ENCODE measurements around the gene SC5D.

The SC5D gene

DNA sequence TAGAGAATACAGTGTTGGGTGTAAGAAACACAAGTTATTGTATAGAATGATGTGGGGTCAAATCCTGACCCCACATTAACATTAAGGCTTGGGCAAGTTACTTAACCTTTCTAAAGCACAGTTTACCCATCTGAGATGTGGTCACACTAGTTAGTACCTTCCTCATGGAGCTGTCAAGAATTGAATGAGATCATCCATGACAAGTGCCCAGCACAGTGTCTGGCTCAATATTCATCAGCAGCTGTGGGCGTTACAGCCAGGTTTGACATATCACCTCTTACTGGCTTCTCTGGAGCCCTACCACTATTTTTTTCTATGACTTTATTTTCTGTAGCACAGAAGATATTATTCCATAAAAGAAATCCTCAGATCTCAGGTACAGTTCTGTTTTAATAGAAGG lies 57.2 kb downstream of the SC5D start:
- H3K4me3 ChIP-seq (ENCODE audit: low read depth, low read length) = no peak overlapping the region
- TF ChIP-seq, protein P1, sequence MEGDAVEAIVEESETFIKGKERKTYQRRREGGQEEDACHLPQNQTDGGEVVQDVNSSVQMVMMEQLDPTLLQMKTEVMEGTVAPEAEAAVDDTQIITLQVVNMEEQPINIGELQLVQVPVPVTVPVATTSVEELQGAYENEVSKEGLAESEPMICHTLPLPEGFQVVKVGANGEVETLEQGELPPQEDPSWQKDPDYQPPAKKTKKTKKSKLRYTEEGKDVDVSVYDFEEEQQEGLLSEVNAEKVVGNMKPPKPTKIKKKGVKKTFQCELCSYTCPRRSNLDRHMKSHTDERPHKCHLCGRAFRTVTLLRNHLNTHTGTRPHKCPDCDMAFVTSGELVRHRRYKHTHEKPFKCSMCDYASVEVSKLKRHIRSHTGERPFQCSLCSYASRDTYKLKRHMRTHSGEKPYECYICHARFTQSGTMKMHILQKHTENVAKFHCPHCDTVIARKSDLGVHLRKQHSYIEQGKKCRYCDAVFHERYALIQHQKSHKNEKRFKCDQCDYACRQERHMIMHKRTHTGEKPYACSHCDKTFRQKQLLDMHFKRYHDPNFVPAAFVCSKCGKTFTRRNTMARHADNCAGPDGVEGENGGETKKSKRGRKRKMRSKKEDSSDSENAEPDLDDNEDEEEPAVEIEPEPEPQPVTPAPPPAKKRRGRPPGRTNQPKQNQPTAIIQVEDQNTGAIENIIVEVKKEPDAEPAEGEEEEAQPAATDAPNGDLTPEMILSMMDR (IDR thresholded peaks at IDR 0.05; ENCODE audit: low read depth, low read length, missing control alignments) = no peak
- in situ Hi-C loops (cut with HindIII; ENCODE audit: low sequenced_read_pairs) = no loop called here
- DNase-seq (ENCODE audit: low read depth) = no peak

DNA sequence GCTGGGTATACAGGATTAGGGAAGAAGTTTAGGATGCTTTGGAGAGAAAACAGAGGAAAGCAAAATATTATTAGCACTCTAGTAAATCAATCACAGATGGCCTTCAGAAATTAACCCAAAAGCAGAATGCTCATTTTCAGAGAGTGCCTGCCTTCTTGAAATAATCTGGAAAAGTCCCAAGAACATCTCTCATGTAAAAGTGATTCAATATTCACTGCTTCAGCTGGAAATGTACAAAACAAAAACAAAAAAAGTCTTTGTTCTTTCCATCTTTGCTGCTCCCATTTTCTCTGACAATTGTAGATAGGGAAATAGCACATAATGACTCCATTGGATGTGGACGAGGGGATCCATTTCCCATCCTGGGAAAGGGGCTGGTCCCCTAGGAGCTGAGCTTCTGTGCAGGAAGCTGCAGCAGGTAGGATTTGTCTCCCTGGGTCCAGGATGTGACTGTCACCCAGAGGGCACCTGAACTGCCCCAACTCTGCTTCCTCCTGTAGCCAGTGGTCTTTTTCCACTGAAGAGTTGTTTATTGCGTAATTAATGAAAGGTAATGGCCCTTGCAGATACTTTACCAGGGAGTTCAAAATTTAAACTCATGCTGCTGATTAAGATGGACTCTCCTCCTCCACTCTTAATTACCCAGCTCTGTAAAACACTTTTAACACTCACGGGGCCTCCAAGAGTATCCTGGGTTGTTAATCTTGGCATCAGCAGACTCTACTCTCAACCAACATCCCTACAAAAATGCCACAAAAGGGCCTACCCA lies 57.9 kb downstream of the SC5D start:
- no peak for DNase-seq (ENCODE audit: low read depth)
- H3K4me3 ChIP-seq (ENCODE audit: low read depth, low read length) = no peak overlapping the region
- in situ Hi-C loops (cut with HindIII; ENCODE audit: low sequenced_read_pairs) = no loop called here
- TF ChIP-seq, protein P1 (IDR thresholded peaks at IDR 0.05; ENCODE audit: low read depth, low read length, missing control alignments) = no peak

DNA sequence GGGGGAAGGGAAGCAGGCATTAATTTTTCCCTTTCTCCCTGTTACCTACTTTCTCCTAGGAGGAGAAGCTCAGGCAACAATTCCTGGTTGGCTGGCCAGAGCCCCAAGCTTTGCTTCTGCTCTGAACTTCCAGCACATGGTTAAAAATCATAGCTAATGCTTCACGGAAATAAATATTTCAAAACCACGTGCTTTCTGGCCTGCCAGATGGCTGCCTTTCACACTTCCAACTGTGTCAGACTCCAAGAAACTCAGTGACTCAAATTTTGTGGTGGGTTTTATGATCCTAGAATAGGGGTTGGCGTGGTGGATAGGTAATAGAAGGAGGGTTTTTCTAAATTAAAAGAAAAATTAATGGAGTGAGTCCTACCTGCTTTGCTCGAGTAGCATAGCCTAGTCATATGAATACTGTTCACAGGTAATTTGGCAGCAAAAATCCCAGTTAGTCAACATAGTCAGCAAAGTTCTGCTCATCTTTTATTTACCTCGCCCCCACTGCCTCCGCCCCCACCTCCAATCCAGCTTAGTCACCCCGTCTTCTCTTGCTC lies 58.6 kb downstream of the SC5D start:
- DNase-seq (ENCODE audit: low read depth) = no peak
- TF ChIP-seq, protein P1 (IDR thresholded peaks at IDR 0.05; ENCODE audit: low read depth, low read length, missing control alignments) = no peak
- no peak overlapping the region for H3K4me3 ChIP-seq (ENCODE audit: low read depth, low read length)
- in situ Hi-C loops (cut with HindIII; ENCODE audit: low sequenced_read_pairs) = no loop called here

DNA sequence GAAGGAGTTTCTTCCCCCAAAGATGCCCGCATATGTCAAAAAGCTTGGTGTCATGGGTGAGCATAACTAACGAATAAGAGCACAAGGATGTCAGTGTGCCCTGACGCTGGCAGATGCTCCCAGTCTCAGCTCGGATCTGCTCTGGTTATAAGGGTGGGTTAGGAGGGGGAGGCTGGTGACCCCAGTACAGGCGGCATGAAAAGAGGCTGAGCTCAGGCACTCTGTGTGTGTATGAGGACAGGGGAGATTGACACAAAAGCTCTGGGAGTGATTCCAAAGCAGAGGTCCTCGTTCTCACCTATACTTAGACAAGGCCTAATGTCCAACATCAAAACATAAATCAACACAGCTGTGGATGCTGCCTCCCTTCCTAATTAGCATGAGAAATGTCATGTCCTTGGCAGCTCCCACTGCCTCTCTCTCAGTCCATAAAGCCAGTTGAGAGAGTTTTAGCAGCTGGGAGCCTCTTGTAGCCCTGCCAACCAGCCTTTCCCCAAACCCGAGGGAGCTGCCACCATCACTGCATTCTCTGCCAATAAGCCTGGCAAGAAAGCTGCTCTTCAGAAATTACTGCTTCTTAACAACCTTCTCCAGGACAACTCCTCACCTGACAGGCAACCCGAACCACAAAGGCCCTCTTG lies 59.8 kb downstream of the SC5D start:
- in situ Hi-C loops (cut with HindIII; ENCODE audit: low sequenced_read_pairs) = no loop called here
- H3K4me3 ChIP-seq (ENCODE audit: low read depth, low read length) = no peak overlapping the region
- no peak for DNase-seq (ENCODE audit: low read depth)
- TF ChIP-seq, protein P1 (IDR thresholded peaks at IDR 0.05; ENCODE audit: low read depth, low read length, missing control alignments) = no peak

DNA sequence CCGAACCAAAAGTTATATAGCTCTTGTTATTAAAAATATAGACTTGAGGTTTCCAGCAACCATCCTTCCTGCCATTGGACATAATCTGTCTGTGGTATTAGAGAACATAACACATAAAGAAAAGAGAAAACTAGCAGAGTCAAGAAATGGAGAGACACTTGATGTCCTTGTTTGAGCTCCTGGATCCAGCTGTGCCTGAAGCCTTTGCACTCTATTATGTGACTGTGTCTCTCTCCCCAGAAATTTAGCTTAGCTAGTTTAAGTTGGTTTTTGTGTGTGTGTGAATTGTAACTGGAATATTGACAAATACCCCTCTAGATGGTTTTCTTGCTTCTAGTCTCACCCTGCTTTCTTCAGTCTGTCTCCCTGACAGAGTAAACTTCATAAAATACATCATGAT lies 61.6 kb downstream of the SC5D start:
- DNase-seq (ENCODE audit: low read depth) = no peak
- H3K4me3 ChIP-seq (ENCODE audit: low read depth, low read length) = no peak overlapping the region
- TF ChIP-seq, protein P1 (IDR thresholded peaks at IDR 0.05; ENCODE audit: low read depth, low read length, missing control alignments) = no peak
- in situ Hi-C loops (cut with HindIII; ENCODE audit: low sequenced_read_pairs) = no loop called here

DNA sequence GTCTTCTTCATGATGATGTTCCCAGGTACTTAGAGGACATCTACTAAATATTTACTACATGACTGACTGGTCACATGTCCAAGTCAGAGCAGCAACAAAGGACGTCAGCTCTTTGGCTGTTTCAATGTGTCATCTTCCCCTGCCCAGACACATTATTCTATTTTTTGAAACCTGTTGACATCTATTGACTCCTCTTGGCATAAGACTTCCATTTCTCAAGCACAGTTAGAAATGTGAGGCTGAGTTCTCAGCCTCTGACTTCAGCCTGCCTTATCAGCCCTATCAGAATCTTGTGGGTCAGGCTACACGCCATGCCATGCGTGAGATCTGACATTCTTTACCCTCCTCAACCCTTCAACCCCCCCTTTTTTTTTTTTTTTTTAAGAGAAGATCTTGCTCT lies 63.8 kb downstream of the SC5D start:
- TF ChIP-seq, protein P1 (IDR thresholded peaks at IDR 0.05; ENCODE audit: low read depth, low read length, missing control alignments) = no peak
- H3K4me3 ChIP-seq (ENCODE audit: low read depth, low read length) = no peak overlapping the region
- in situ Hi-C loops (cut with HindIII; ENCODE audit: low sequenced_read_pairs) = no loop called here
- no peak for DNase-seq (ENCODE audit: low read depth)

Measured in astrocyte of the cerebellum (primary cell).